HG03095 (cell line): ENCODE data around the gene MED27.
"Not testable (repeated sequence)": the region's sequence is repeated elsewhere in the genome, so short reads cannot be mapped to it uniquely, and the experiment has no call there.

Experiments
- ATAC-seq: cut with Tn5 transposase; IDR thresholded peaks from one replicate; pipeline ENCODE4 v1.9.1; 2021; ENCODE audit warnings: moderate library complexity; ENCODE audit not compliant: unreplicated experiment

Gene MED27

GRCh38 chr9:131937451-131937850 lies 142.2 kb downstream of the MED27 start:
- no peak for ATAC-seq

GRCh38 chr9:131936929-131937328 lies 142.7 kb downstream of the MED27 start:
- ATAC-seq, result no peak

GRCh38 chr9:131934673-131935072 lies 145.0 kb downstream of the MED27 start:
- no peak for ATAC-seq

GRCh38 chr9:131927091-131927490 lies 152.6 kb downstream of the MED27 start:
- ATAC-seq, result no peak

GRCh38 chr9:131926360-131926922 lies 153.2 kb downstream of the MED27 start:
- no peak for ATAC-seq

- no peak for ATAC-seq
Observed at GRCh38 chr9:131925677-131926177, 153.9 kb downstream of the MED27 start.

GRCh38 chr9:131923766-131924165 lies 155.9 kb downstream of the MED27 start:
- no peak for ATAC-seq

GRCh38 chr9:131923132-131923671 lies 156.5 kb downstream of the MED27 start:
- no peak for ATAC-seq

- ATAC-seq, result not testable (repeated sequence)
Observed at GRCh38 chr9:131921635-131922034, 158.0 kb downstream of the MED27 start.

GRCh38 chr9:131919216-131919615 lies 160.5 kb downstream of the MED27 start:
- ATAC-seq, result no peak

- no peak for ATAC-seq
Observed at GRCh38 chr9:131918481-131918880, 161.2 kb downstream of the MED27 start.

GRCh38 chr9:131917009-131917408 lies 162.7 kb downstream of the MED27 start:
- no peak for ATAC-seq

GRCh38 chr9:131915181-131915580 lies 164.5 kb downstream of the MED27 start:
- no peak for ATAC-seq

GRCh38 chr9:131912671-131913070 lies 167.0 kb downstream of the MED27 start:
- ATAC-seq, result no peak

- ATAC-seq, result no peak
Observed at GRCh38 chr9:131912069-131912468, 167.6 kb downstream of the MED27 start.

- no peak for ATAC-seq
Observed at GRCh38 chr9:131910572-131910971, 169.1 kb downstream of the MED27 start.

- ATAC-seq, result no peak
Observed at GRCh38 chr9:131905144-131905543, 174.5 kb downstream of the MED27 start.

GRCh38 chr9:131899296-131900228 lies 180.1 kb downstream of the MED27 start:
- ATAC-seq, result no peak

- no peak for ATAC-seq
Observed at GRCh38 chr9:131892902-131893500, 186.7 kb downstream of the MED27 start.

GRCh38 chr9:131892162-131892707 lies 187.4 kb downstream of the MED27 start:
- no peak for ATAC-seq

- ATAC-seq, result no peak
Observed at GRCh38 chr9:131891598-131891997, 188.1 kb downstream of the MED27 start.
